ENCODE data around the gene ABLIM2.
A peak's percentile ranks its signal among the peaks of the same experiment; 100 is the strongest.

ABLIM2 gene

GRCh38 chr4:8039853-8040252 lies 118.8 kb downstream of the ABLIM2 start:
- DNase-seq (ENCODE audit: low read depth): no peak
- no peak for TF ChIP-seq CTCF (conservative IDR thresholded peaks at IDR 0.05; ENCODE audit: low read length)

GRCh38 chr4:8039290-8039689 lies 119.3 kb downstream of the ABLIM2 start:
- TF ChIP-seq CTCF (conservative IDR thresholded peaks at IDR 0.05; ENCODE audit: low read length): no peak
- H3K4me3 ChIP-seq (ENCODE audit: low read length): no peak overlapping the region
- no peak for DNase-seq (ENCODE audit: low read depth)

More at GRCh38 chr4:8039853-8040252, 118.8 kb downstream of the ABLIM2 start:
- no peak overlapping the region for H3K4me3 ChIP-seq (ENCODE audit: low read length)

GRCh38 chr4:8038719-8039251 lies 119.8 kb downstream of the ABLIM2 start:
- no peak for TF ChIP-seq CTCF (conservative IDR thresholded peaks at IDR 0.05; ENCODE audit: low read length)
- no peak overlapping the region for H3K4me3 ChIP-seq (ENCODE audit: low read length)
- DNase-seq (ENCODE audit: low read depth): no peak

GRCh38 chr4:8038083-8038482 lies 120.5 kb downstream of the ABLIM2 start:
- TF ChIP-seq CTCF (conservative IDR thresholded peaks at IDR 0.05; ENCODE audit: low read length): no peak
- no peak overlapping the region for H3K4me3 ChIP-seq (ENCODE audit: low read length)
- DNase-seq (ENCODE audit: low read depth): no peak

- TF ChIP-seq CTCF (conservative IDR thresholded peaks at IDR 0.05; ENCODE audit: low read length): no peak
- no peak for DNase-seq (ENCODE audit: low read depth)
- H3K4me3 ChIP-seq (ENCODE audit: low read length): no peak overlapping the region
These were observed 121.4 kb downstream of the ABLIM2 start for GRCh38 chr4:8037150-8037769.

GRCh38 chr4:8035371-8035780 lies 123.2 kb downstream of the ABLIM2 start:
- no peak for TF ChIP-seq CTCF (conservative IDR thresholded peaks at IDR 0.05; ENCODE audit: low read length)
- DNase-seq (ENCODE audit: low read depth): peak; percentile 33
- H3K4me3 ChIP-seq (ENCODE audit: low read length): no peak overlapping the region

GRCh38 chr4:8033829-8034528 lies 124.6 kb downstream of the ABLIM2 start:
- no peak for TF ChIP-seq CTCF (conservative IDR thresholded peaks at IDR 0.05; ENCODE audit: low read length)
- no peak for DNase-seq (ENCODE audit: low read depth)
- no peak overlapping the region for H3K4me3 ChIP-seq (ENCODE audit: low read length)

All from AG10803 (cell line).